Adrenal gland (tissue), 12 donors: ENCODE measurements around the gene HABP4. TPM values are rescaled to one million over a fixed set of nuclear protein-coding genes. Genes with fewer than 3 reads are reported as not detected.

Experiments
- DNase-seq, 7 donors: peaks; one replicate each; pipeline ENCODE4 v3.0.0-alpha.2; 2019 to 2020
- H3K27ac ChIP-seq, 5 donors: fragments of 200-600 bp; sonication (generic) in 4 of 5; 1 replicate in 3 of 5; 2 replicates in 2 of 5; pipeline versions ENCODE4 v1.5.1 to v1.8.0; 2016 to 2020; ENCODE audit warnings: mild to moderate bottlenecking in 1 of 5
- H3K27me3 ChIP-seq: fragments of 200-600 bp; 2 replicates; pipeline ENCODE4 v1.8.0; 2021
- H3K36me3 ChIP-seq, 2 donors: fragments of 200-600 bp; replicated peaks in 1 of 2; 1 replicate in 1 of 2; 2 replicates in 1 of 2; pipeline versions ENCODE4 v1.5.1 to v1.8.0; 2018 to 2022
- H3K4me1 ChIP-seq, 2 donors: fragments of 200-600 bp; replicated peaks in 1 of 2; 1 replicate in 1 of 2; 2 replicates in 1 of 2; pipeline versions ENCODE4 v1.5.1 to v1.8.0; 2018 to 2021
- H3K4me3 ChIP-seq, 4 donors: fragments of 200-600 bp; sonication (generic) in 3 of 4; one replicate each; pipeline ENCODE4 v1.5.1; 2016 to 2018
- H3K9me3 ChIP-seq, 3 donors: fragments of 200-600 bp; sonication (generic) in 1 of 3; replicated peaks in 1 of 3; 1 replicate in 2 of 3; 2 replicates in 1 of 3; pipeline versions ENCODE4 v1.5.1 to v1.8.0; 2016 to 2021
- CTCF ChIP-seq, 6 experiments: fragments of 450-650 bp in 4 of 6; fragments of 200-600 bp in 2 of 6; sonication (generic) in 1 of 6; IDR thresholded peaks; 1 replicate in 5 of 6; 2 replicates in 1 of 6; pipeline versions ENCODE4 v1.5.1 to v1.8.0; 2016 to 2021; ENCODE audit warnings: antibody characterized with exemption in 6 of 6, mild to moderate bottlenecking in 2 of 6, moderate library complexity in 1 of 6
- POLR2A ChIP-seq, 2 donors: fragments of 450-650 bp; IDR thresholded peaks; one replicate each; pipeline ENCODE4 v1.6.1; 2017; ENCODE audit warnings: antibody characterized with exemption in 2 of 2, mild to moderate bottlenecking in 2 of 2, moderate library complexity in 1 of 2
- WGBS, 4 donors: extraction: QIAGEN DNeasy Blood & Tissue Kit in 2 of 4; methylation state at CpG; one replicate each; pipeline versions ENCODE4 v1.1.5 to v1.1.7; 2013 to 2017; 5-methylcytosine and 5-hydroxymethylcytosine counted together
- intact Hi-C, 2 donors: fragments of 100-400 bp; cut with DNase I; formaldehyde crosslinking; loops; one replicate each; pipeline versions ENCODE4 v1.14.1 to v1.15.0; 2022 to 2023
- polyA plus RNA-seq, 3 donors: library from polyadenylated mRNA; stranded (reverse); fragments of 200-250 nt in 2 of 3; fragments of 350-450 nt in 1 of 3; fragmentation: Illumina TruSeq in 1 of 3; extraction: RNeasy Lipid Tissue Mini Kit (QIAGEN cat#74804) in 1 of 3; gene quantifications; one replicate each; pipeline ENCODE4 v1.2.3, GENCODE V29; 2013 to 2014
- total RNA-seq, 9 donors: library from RNA; depleted of rRNA in 4 of 9; stranded (reverse); fragments of >200 nt in 4 of 9; fragments of 120-200 nt in 1 of 9; fragmentation: NEBNext Ultra II Directional in 1 of 9; extraction: Animal tissue kit (Norgen Biotek cat#: 25700) in 1 of 9; gene quantifications; one replicate each; pipeline versions ENCODE4 v1.1.0 to v1.2.4, GENCODE V29; 2013 to 2023
- donor health status: healthy with polysubstance abuse.
- donor health status: Bipolar disorder and iron deficiency.
- donor health status: DM: yes; HTN: yes; CAD: no.
- donor health status: DM: no; HTN: no; CAD: no.
- donor health status: DM: no; HTN: no; CAD: no.
- donor health status: DM: yes; HTN: yes; CAD: no.

HABP4 gene
- total and polyA plus RNA-seq, 12 donors: 4.8 to 22.4 (median 10.0) TPM

GRCh38 chr9:96429732-96430131 is 20.2 kb upstream of the HABP4 start:
- intact Hi-C loops: no loop called here
- Histone ChIP-seq H3K27me3 (no peaks in the 10 kb centered on the region), H3K36me3 (no peaks in the 10 kb centered on the region), H3K27ac (no peak overlapping the region), H3K9me3 (no peaks in the 10 kb centered on the region), H3K4me1 (no peaks in the 10 kb centered on the region), H3K4me3 (no peak overlapping the region)
- no peak for DNase-seq
- TF ChIP-seq CTCF (IDR thresholded peaks at IDR 0.05): no peak
- TF ChIP-seq POLR2A (IDR thresholded peaks at IDR 0.05): no peak

- intact Hi-C loops: no loop called here
- no peaks in the 10 kb centered on the region for H3K36me3 ChIP-seq
- H3K4me3 ChIP-seq: no peak overlapping the region
- H3K27ac ChIP-seq: no peak overlapping the region
- no peaks in the 10 kb centered on the region for H3K9me3 ChIP-seq
- H3K4me1 ChIP-seq: no peaks in the 10 kb centered on the region
- 88 to 92% (median 90%) methylated on average over 2 of the region's 2 CpGs for WGBS, 4 donors
- DNase-seq: no peak
- TF ChIP-seq POLR2A (IDR thresholded peaks at IDR 0.05) (no peak), CTCF (IDR thresholded peaks at IDR 0.05) (no peak)
- H3K27me3 ChIP-seq: no peaks in the 10 kb centered on the region
Measured at GRCh38 chr9:96430377-96430776, 19.6 kb upstream of the HABP4 start.

GRCh38 chr9:96435345-96435744 is 14.6 kb upstream of the HABP4 start:
- DNase-seq: no peak
- Histone ChIP-seq H3K27ac (no peak overlapping the region), H3K36me3 (no peaks in the 10 kb centered on the region), H3K4me3 (no peak overlapping the region), H3K9me3 (no peaks in the 10 kb centered on the region), H3K27me3 (no peaks in the 10 kb centered on the region), H3K4me1 (peaks cover 0 to 7% of the 10 kb centered on the region in 2 donors)
- no peak for TF ChIP-seq CTCF (IDR thresholded peaks at IDR 0.05)
- no peak for TF ChIP-seq POLR2A (IDR thresholded peaks at IDR 0.05)
- intact Hi-C loops: no loop called here
- WGBS, 4 donors: 94 to 95% (median 95%) methylated on average over 4 of the region's 4 CpGs

- TF ChIP-seq CTCF (IDR thresholded peaks at IDR 0.05): no peak
- no peak for TF ChIP-seq POLR2A (IDR thresholded peaks at IDR 0.05)
- Histone ChIP-seq H3K4me1 (peaks cover 0 to 7% of the 10 kb centered on the region in 2 donors), H3K27ac (peak overlapping the region in 2 of 5 donors; percentile 7 to 54), H3K36me3 (no peaks in the 10 kb centered on the region), H3K9me3 (no peaks in the 10 kb centered on the region), H3K27me3 (no peaks in the 10 kb centered on the region), H3K4me3 (no peak overlapping the region)
- WGBS, 4 donors: 30 to 59% (median 41%) methylated on average over 2 of the region's 2 CpGs
- DNase-seq: peak in 6 of 7 donors; percentile 45 to 72 (median 60)
- intact Hi-C loops: no loop called here
Measured at GRCh38 chr9:96436063-96436455, 13.9 kb upstream of the HABP4 start.
